ENCODE measurements around the gene IKZF4.

DNA sequence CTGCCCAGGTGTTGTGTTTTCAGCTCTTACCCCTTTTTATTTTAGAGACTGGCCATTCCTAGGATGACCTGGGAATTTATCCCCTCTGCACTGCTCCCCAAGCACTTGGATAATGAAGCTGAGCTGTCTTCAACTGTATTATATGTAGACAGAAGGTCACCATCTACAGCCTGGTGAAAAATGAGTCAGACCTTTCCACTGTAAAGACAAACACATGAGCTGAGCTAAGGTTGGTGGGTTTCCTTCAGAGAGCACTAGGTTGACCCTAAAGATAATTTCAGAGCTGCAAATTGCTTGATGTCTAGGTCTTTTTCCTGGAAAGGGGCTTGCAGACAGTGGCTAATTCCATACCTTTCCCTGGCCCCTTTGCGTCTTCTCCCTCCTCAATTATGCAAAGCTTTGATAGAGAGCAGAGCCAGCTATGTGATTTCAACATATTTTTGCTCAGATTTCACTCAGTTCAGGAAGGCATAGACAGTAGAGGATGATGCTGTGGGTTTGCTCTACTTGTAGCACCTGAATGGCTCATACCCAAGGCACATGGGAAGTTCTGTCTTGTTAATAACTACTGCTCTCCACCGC is 9.2 kb upstream of the IKZF4 start:
- TF ChIP-seq, protein P1, sequence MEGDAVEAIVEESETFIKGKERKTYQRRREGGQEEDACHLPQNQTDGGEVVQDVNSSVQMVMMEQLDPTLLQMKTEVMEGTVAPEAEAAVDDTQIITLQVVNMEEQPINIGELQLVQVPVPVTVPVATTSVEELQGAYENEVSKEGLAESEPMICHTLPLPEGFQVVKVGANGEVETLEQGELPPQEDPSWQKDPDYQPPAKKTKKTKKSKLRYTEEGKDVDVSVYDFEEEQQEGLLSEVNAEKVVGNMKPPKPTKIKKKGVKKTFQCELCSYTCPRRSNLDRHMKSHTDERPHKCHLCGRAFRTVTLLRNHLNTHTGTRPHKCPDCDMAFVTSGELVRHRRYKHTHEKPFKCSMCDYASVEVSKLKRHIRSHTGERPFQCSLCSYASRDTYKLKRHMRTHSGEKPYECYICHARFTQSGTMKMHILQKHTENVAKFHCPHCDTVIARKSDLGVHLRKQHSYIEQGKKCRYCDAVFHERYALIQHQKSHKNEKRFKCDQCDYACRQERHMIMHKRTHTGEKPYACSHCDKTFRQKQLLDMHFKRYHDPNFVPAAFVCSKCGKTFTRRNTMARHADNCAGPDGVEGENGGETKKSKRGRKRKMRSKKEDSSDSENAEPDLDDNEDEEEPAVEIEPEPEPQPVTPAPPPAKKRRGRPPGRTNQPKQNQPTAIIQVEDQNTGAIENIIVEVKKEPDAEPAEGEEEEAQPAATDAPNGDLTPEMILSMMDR (IDR thresholded peaks at IDR 0.05; ENCODE audit: insufficient read depth, low read length, poor library complexity, severe bottlenecking): no peak
- TF ChIP-seq EZH2phosphoT487 (conservative IDR thresholded peaks at IDR 0.05; ENCODE audit: low read length): no peak

Measured in SU-DHL-6 (cell line).